IPS DF 6.9 (cell line): Measurements from ENCODE around the gene LCE2B.

ENCODE experiments used
- DNase-seq: peaks from one replicate; pipeline ENCODE4 v3.0.0-alpha.2; 2013; ENCODE audit warnings: low read depth, low spot score
- H3K27ac ChIP-seq: one replicate; pipeline ENCODE4 v1.5.1; 2013; ENCODE audit warnings: low read length, control low read depth
- H3K27me3 ChIP-seq: 2 replicates; pipeline ENCODE4 v1.6.1; 2013; ENCODE audit warnings: mild to moderate bottlenecking, low read length; ENCODE audit not compliant: control insufficient read depth, insufficient read depth
- H3K36me3 ChIP-seq: 2 replicates; pipeline ENCODE4 v1.6.1; 2013; ENCODE audit warnings: low read length; ENCODE audit not compliant: control insufficient read depth, insufficient read depth
- H3K4me1 ChIP-seq: 2 replicates; pipeline ENCODE4 v1.6.1; 2013; ENCODE audit warnings: low read length; ENCODE audit not compliant: control insufficient read depth, insufficient read depth
- H3K4me3 ChIP-seq: 2 replicates; pipeline ENCODE4 v1.5.1; 2013; ENCODE audit warnings: mild to moderate bottlenecking, low read length
- H3K9me3 ChIP-seq: 2 replicates; pipeline ENCODE4 v1.6.1; 2013; ENCODE audit warnings: low read length, inconsistent platforms; ENCODE audit not compliant: control insufficient read depth, insufficient read depth
- WGBS: extraction: QIAGEN DNeasy Blood & Tissue Kit; methylation state at CpG from one replicate; pipeline ENCODE4 v1.1.7; 2013; ENCODE audit warnings: mixed read lengths, missing lambda C conversion rate; ENCODE audit not compliant: insufficient read length, insufficient coverage; 5-methylcytosine and 5-hydroxymethylcytosine counted together

The LCE2B gene

GRCh38 chr1:152728986-152729385 is 43.1 kb downstream of the LCE2B start:
- DNase-seq = no peak
- H3K4me1 ChIP-seq = no peaks in the 10 kb centered on the region
- peaks cover 4% of the 10 kb centered on the region for H3K9me3 ChIP-seq
- no CpG with 5 or more reads among the region's 1 CpG for WGBS
- H3K27ac ChIP-seq = no peak overlapping the region
- no peaks in the 10 kb centered on the region for H3K36me3 ChIP-seq
- H3K27me3 ChIP-seq = no peaks in the 10 kb centered on the region
- H3K4me3 ChIP-seq = no peak overlapping the region

- Histone ChIP-seq H3K4me1 (no peaks in the 10 kb centered on the region), H3K27me3 (no peaks in the 10 kb centered on the region), H3K9me3 (peaks cover 14% of the 10 kb centered on the region), H3K27ac (no peak overlapping the region), H3K36me3 (no peaks in the 10 kb centered on the region), H3K4me3 (no peak overlapping the region)
- DNase-seq = no peak
- WGBS = no CpG with 5 or more reads among the region's 1 CpG
Measured at GRCh38 chr1:152735648-152736047, 49.7 kb downstream of the LCE2B start.
